ENCODE data around the gene FAM120B. TPM values are rescaled to one million over a fixed set of nuclear protein-coding genes. Genes with fewer than 3 reads are reported as not detected.

The FAM120B gene
- polyA plus RNA-seq, 1 donor from 2014 or later, result 17.9 TPM

GRCh38 chr6:170282512-170283158, 23.9 kb upstream of the FAM120B start:
- Histone ChIP-seq H3K4me2 (ENCODE audit: low read length) (no peak overlapping the region), H3K4me3 (ENCODE audit: low read length) (no peak overlapping the region), H3K27ac (ENCODE audit: low read length) (no peak overlapping the region), H4K20me1 (ENCODE audit: insufficient read depth) (peaks cover 3% of the 10 kb centered on the region), H3K9me3 (ENCODE audit: low read length) (no peaks in the 10 kb centered on the region), H3K9ac (ENCODE audit: low read length) (no peak overlapping the region), H3F3A (ENCODE audit: insufficient read depth, low read length, poor library complexity, severe bottlenecking) (no peaks in the 10 kb centered on the region), H2AFZ (ENCODE audit: low read depth, low read length) (no peak overlapping the region), H3K79me2 (replicated peaks; ENCODE audit: insufficient read depth, low read length) (peaks cover 25% of the 10 kb centered on the region), H3K36me3 (ENCODE audit: insufficient read depth, low read length) (no peaks in the 10 kb centered on the region), H3K9me2 (ENCODE audit: insufficient read depth, low read length) (no peaks in the 10 kb centered on the region), H3K27me3 (ENCODE audit: insufficient read depth, low read depth, low read length) (no peaks in the 10 kb centered on the region)
- TF ChIP-seq POLR2AphosphoS5 (IDR thresholded peaks at IDR 0.05), result no peak

GRCh38 chr6:170283212-170284081, 23.1 kb upstream of the FAM120B start:
- peaks cover 33% of the 10 kb centered on the region for H3K79me2 ChIP-seq (replicated peaks; ENCODE audit: insufficient read depth, low read length)
- no peaks in the 10 kb centered on the region for H3F3A ChIP-seq (ENCODE audit: insufficient read depth, low read length, poor library complexity, severe bottlenecking)
- H3K9me2 ChIP-seq (ENCODE audit: insufficient read depth, low read length), result no peaks in the 10 kb centered on the region
- H3K9ac ChIP-seq (ENCODE audit: low read length), result no peak overlapping the region
- H3K27me3 ChIP-seq (ENCODE audit: insufficient read depth, low read depth, low read length), result no peaks in the 10 kb centered on the region
- H3K4me3 ChIP-seq (ENCODE audit: low read length), result no peak overlapping the region
- no peak overlapping the region for H2AFZ ChIP-seq (ENCODE audit: low read depth, low read length)
- H3K36me3 ChIP-seq (ENCODE audit: insufficient read depth, low read length), result no peaks in the 10 kb centered on the region
- H3K4me2 ChIP-seq (ENCODE audit: low read length), result no peak overlapping the region
- no peak overlapping the region for H3K27ac ChIP-seq (ENCODE audit: low read length)
- H3K9me3 ChIP-seq (ENCODE audit: low read length), result no peaks in the 10 kb centered on the region
- peaks cover 11% of the 10 kb centered on the region for H4K20me1 ChIP-seq (ENCODE audit: insufficient read depth)
- no peak for TF ChIP-seq RAD21 (conservative IDR thresholded peaks at IDR 0.05)
- no peak for TF ChIP-seq MXI1 (conservative IDR thresholded peaks at IDR 0.05; ENCODE audit: poor library complexity, severe bottlenecking)
- no peak for TF ChIP-seq SMC3 (conservative IDR thresholded peaks at IDR 0.05; ENCODE audit: poor library complexity)
- TF ChIP-seq CTCF (IDR thresholded peaks at IDR 0.05; ENCODE audit: poor library complexity, severe bottlenecking), result no peak
- TF ChIP-seq EP300 (conservative IDR thresholded peaks at IDR 0.05; ENCODE audit: poor library complexity, severe bottlenecking), result no peak
- TF ChIP-seq REST (IDR thresholded peaks at IDR 0.05; ENCODE audit: borderline replicate concordance), result no peak
- TF ChIP-seq TAF1 (IDR thresholded peaks at IDR 0.05; ENCODE audit: low read depth), result no peak
- TF ChIP-seq POLR2AphosphoS5 (IDR thresholded peaks at IDR 0.05), result no peak
- no peak for TF ChIP-seq EZH2 (IDR thresholded peaks at IDR 0.05; ENCODE audit: borderline replicate concordance, insufficient read depth, low read length, poor library complexity, severe bottlenecking)
